Measurements from ENCODE around the gene PLAAT1.

DNA sequence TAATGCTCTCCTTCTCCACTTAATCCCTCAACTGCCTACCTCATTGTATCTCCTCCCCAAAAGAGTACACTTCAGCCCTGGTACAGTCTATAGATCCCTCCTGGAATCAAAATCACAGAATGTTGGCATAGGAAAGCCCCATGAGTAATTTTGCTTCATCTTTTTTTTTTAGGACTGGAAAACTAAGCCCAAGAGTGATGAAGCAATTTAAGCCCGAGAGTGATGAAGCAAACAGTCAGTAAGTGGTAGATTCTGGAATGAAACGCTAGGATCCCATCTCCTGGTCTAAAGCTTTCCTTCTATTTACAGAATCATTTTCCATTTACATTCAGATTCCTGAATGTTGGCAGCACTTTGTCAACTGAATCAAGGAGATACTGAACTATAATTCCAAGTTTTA, 29.8 kb upstream of the PLAAT1 start:
- TF ChIP-seq, protein P1, sequence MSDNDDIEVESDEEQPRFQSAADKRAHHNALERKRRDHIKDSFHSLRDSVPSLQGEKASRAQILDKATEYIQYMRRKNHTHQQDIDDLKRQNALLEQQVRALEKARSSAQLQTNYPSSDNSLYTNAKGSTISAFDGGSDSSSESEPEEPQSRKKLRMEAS (IDR thresholded peaks at IDR 0.05) = no peak
- TF ChIP-seq, protein P2, sequence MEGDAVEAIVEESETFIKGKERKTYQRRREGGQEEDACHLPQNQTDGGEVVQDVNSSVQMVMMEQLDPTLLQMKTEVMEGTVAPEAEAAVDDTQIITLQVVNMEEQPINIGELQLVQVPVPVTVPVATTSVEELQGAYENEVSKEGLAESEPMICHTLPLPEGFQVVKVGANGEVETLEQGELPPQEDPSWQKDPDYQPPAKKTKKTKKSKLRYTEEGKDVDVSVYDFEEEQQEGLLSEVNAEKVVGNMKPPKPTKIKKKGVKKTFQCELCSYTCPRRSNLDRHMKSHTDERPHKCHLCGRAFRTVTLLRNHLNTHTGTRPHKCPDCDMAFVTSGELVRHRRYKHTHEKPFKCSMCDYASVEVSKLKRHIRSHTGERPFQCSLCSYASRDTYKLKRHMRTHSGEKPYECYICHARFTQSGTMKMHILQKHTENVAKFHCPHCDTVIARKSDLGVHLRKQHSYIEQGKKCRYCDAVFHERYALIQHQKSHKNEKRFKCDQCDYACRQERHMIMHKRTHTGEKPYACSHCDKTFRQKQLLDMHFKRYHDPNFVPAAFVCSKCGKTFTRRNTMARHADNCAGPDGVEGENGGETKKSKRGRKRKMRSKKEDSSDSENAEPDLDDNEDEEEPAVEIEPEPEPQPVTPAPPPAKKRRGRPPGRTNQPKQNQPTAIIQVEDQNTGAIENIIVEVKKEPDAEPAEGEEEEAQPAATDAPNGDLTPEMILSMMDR (IDR thresholded peaks at IDR 0.05 in 2 of 3, conservative IDR thresholded peaks at IDR 0.05 in 1 of 3; ENCODE audit: borderline replicate concordance in 1 of 3, insufficient read depth in 1 of 3, low read depth in 2 of 3, low read length in 2 of 3) = no peak
- TF ChIP-seq POLR2A (IDR thresholded peaks at IDR 0.05; ENCODE audit: borderline replicate concordance, extremely low read depth, insufficient read depth, insufficient read length) (no peak), SRF (IDR thresholded peaks at IDR 0.05; ENCODE audit: low read depth) (no peak), POLR2AphosphoS5 (IDR thresholded peaks at IDR 0.05; ENCODE audit: low read depth, low read length) (no peak), EZH2 (IDR thresholded peaks at IDR 0.05) (no peak), CEBPB (IDR thresholded peaks at IDR 0.05; ENCODE audit: low read depth) (no peak), ELF1 (IDR thresholded peaks at IDR 0.05; ENCODE audit: borderline replicate concordance, low read depth) (no peak), SIN3A (IDR thresholded peaks at IDR 0.05; ENCODE audit: low read depth) (no peak), RAD21 (IDR thresholded peaks at IDR 0.05; ENCODE audit: low read depth) (no peak), SP1 (IDR thresholded peaks at IDR 0.05; ENCODE audit: low read depth) (no peak), ZFX (IDR thresholded peaks at IDR 0.05) (no peak)
- TF ChIP-seq, protein P3, sequence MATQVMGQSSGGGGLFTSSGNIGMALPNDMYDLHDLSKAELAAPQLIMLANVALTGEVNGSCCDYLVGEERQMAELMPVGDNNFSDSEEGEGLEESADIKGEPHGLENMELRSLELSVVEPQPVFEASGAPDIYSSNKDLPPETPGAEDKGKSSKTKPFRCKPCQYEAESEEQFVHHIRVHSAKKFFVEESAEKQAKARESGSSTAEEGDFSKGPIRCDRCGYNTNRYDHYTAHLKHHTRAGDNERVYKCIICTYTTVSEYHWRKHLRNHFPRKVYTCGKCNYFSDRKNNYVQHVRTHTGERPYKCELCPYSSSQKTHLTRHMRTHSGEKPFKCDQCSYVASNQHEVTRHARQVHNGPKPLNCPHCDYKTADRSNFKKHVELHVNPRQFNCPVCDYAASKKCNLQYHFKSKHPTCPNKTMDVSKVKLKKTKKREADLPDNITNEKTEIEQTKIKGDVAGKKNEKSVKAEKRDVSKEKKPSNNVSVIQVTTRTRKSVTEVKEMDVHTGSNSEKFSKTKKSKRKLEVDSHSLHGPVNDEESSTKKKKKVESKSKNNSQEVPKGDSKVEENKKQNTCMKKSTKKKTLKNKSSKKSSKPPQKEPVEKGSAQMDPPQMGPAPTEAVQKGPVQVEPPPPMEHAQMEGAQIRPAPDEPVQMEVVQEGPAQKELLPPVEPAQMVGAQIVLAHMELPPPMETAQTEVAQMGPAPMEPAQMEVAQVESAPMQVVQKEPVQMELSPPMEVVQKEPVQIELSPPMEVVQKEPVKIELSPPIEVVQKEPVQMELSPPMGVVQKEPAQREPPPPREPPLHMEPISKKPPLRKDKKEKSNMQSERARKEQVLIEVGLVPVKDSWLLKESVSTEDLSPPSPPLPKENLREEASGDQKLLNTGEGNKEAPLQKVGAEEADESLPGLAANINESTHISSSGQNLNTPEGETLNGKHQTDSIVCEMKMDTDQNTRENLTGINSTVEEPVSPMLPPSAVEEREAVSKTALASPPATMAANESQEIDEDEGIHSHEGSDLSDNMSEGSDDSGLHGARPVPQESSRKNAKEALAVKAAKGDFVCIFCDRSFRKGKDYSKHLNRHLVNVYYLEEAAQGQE (IDR thresholded peaks at IDR 0.05; ENCODE audit: low read depth) = no peak
- TF ChIP-seq, protein P4, sequence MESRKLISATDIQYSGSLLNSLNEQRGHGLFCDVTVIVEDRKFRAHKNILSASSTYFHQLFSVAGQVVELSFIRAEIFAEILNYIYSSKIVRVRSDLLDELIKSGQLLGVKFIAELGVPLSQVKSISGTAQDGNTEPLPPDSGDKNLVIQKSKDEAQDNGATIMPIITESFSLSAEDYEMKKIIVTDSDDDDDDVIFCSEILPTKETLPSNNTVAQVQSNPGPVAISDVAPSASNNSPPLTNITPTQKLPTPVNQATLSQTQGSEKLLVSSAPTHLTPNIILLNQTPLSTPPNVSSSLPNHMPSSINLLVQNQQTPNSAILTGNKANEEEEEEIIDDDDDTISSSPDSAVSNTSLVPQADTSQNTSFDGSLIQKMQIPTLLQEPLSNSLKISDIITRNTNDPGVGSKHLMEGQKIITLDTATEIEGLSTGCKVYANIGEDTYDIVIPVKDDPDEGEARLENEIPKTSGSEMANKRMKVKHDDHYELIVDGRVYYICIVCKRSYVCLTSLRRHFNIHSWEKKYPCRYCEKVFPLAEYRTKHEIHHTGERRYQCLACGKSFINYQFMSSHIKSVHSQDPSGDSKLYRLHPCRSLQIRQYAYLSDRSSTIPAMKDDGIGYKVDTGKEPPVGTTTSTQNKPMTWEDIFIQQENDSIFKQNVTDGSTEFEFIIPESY (IDR thresholded peaks at IDR 0.05; ENCODE audit: extremely low read depth, insufficient replicate concordance, low read length) = no peak
